K562 (cell line): Measurements from ENCODE around the gene ABCA10. TPM values are rescaled to one million over a fixed set of nuclear protein-coding genes. Genes with fewer than 3 reads are reported as not detected.
A peak's percentile ranks its signal among the peaks of the same experiment; 100 is the strongest.

Source experiments
- RERE ChIP-seq: sonication (generic); formaldehyde crosslinking; IDR thresholded peaks from 2 replicates; pipeline ENCODE4 v1.8.0; 2023; ENCODE audit warnings: missing genetic modification reagents, mild to moderate bottlenecking, borderline replicate concordance
- REST ChIP-seq, 2 experiments: fragments of 450-650 bp; formaldehyde crosslinking in 1 of 2; IDR thresholded peaks; 2 replicates each; pipeline versions ENCODE4 v1.4.0 to v1.6.1; 2014 to 2020; ENCODE audit warnings: mild to moderate bottlenecking in 2 of 2, borderline replicate concordance in 1 of 2, low read depth in 1 of 2
- SFPQ ChIP-seq: fragments of 200-400 bp; formaldehyde crosslinking; IDR thresholded peaks from 2 replicates; pipeline ENCODE4 v1.6.1; 2017; ENCODE audit warnings: mild to moderate bottlenecking, low read depth, low read length, moderate library complexity
- STAT5B ChIP-seq: fragments of 250-450 bp; sonication (Bioruptor Pico); IDR thresholded peaks from 2 replicates; pipeline ENCODE4 v1.8.0; 2021; ENCODE audit warnings: mild to moderate bottlenecking, inconsistent platforms
- polyA plus RNA-seq, 8 experiments: library from polyadenylated mRNA; depleted of rRNA in 4 of 8; stranded (reverse) in 5 of 8; unstranded in 3 of 8; fragments of >200 nt; fragmentation: Nextera tagmentation in 2 of 8; fragmentation: Illumina TruSeq in 1 of 8; extraction: Ambion mirVana in 2 of 8; extraction: Trizol in 1 of 8; gene quantifications; 2 replicates each; pipeline versions ENCODE4 v1.2.1 to v1.2.3, GENCODE V29; 2011 to 2014; ENCODE audit warnings: inconsistent platforms in 1 of 8, missing spikeins in 1 of 8
- total RNA-seq, 7 experiments: library from RNA; depleted of rRNA in 6 of 7; stranded (reverse); fragments of >200 nt in 6 of 7; fragmentation: Illumina TruSeq in 2 of 7; extraction: Trizol in 2 of 7; gene quantifications; 2 replicates each; pipeline versions ENCODE4 v1.2.1 to v1.2.3, GENCODE V29; 2011 to 2021; ENCODE audit warnings: low replicate concordance in 1 of 7
- TF ChIP-seq, protein P1 (sequence below): fragments of 450-650 bp; formaldehyde crosslinking; IDR thresholded peaks from 2 replicates; pipeline ENCODE4 v1.4.0; 2020; ENCODE audit warnings: mild to moderate bottlenecking, mixed read lengths

ABCA10 gene
- total and polyA plus RNA-seq, 9 of the 15 experiments (the other 6 are each of a cell fraction or from before 2014, with no cell fraction given): 0.04 to 0.45 (median 0.15) TPM; not detected in 1

GRCh38 chr17:69198238-69198637, 30.4 kb downstream of the ABCA10 start (continued):
- TF ChIP-seq RERE (CRISPR knock-in tag) (no peak), STAT5B (CRISPR knock-in tag) (no peak), REST (IDR thresholded peaks at IDR 0.05; ENCODE audit: borderline replicate concordance) (peak; percentile 24; the same call in 1 of the 2 replicates), REST (CRISPR knock-in tag; IDR thresholded peaks at IDR 0.05; ENCODE audit: low read depth) (no peak), SFPQ (no peak)
- TF ChIP-seq, protein P1, sequence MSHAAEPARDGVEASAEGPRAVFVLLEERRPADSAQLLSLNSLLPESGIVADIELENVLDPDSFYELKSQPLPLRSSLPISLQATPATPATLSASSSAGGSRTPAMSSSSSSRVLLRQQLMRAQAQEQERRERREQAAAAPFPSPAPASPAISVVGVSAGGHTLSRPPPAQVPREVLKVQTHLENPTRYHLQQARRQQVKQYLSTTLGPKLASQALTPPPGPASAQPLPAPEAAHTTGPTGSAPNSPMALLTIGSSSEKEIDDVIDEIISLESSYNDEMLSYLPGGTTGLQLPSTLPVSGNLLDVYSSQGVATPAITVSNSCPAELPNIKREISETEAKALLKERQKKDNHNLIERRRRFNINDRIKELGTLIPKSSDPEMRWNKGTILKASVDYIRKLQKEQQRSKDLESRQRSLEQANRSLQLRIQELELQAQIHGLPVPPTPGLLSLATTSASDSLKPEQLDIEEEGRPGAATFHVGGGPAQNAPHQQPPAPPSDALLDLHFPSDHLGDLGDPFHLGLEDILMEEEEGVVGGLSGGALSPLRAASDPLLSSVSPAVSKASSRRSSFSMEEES (CRISPR knock-in tag): peak; percentile 94
